IPS-15b (cell line): ENCODE results near the gene RNF6.

ENCODE experiments used
- H3K27me3 ChIP-seq: one replicate; pipeline ENCODE4 v1.6.1; 2013; ENCODE audit warnings: low read length; ENCODE audit not compliant: control insufficient read depth, insufficient read depth
- H3K36me3 ChIP-seq: one replicate; pipeline ENCODE4 v1.6.1; 2013; ENCODE audit warnings: low read length; ENCODE audit not compliant: control insufficient read depth, insufficient read depth
- H3K4me1 ChIP-seq: one replicate; pipeline ENCODE4 v1.6.1; 2013; ENCODE audit warnings: mild to moderate bottlenecking, low read length; ENCODE audit not compliant: control insufficient read depth, insufficient read depth
- H3K4me3 ChIP-seq: one replicate; pipeline ENCODE4 v1.5.1; 2013; ENCODE audit warnings: low read depth, low read length
- H3K9ac ChIP-seq: one replicate; pipeline ENCODE4 v1.6.1; 2013; ENCODE audit warnings: low read depth, mild to moderate bottlenecking, low read length
- H3K9me3 ChIP-seq: one replicate; pipeline ENCODE4 v1.6.1; 2013; ENCODE audit warnings: mild to moderate bottlenecking, low read length; ENCODE audit not compliant: control insufficient read depth, insufficient read depth

The RNF6 gene

DNA sequence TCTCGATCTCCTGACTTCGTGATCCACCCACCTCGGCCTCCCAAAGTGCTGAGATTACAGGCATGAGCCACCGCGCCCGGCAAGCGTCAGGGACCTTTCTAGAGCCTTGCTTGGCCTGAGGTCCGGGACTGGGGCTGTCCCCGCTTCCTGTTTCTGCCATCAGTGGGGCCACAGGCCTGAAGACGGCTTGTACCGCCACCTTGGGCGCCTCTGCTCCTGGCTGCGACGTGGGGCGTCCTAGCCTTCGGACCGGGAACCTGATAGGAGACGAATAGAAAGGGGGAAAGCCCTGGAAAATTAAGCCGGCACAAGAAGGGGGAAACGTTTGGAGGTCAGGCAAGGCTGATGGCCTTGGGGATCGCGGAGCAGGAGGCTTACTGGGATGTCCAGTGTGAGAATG lies 35.1 kb downstream of the RNF6 start:
- Histone ChIP-seq H3K27me3 (peaks cover 5% of the 10 kb centered on the region), H3K4me1 (no peaks in the 10 kb centered on the region), H3K9me3 (no peaks in the 10 kb centered on the region), H3K4me3 (peak overlapping the region; percentile 51), H3K9ac (peak overlapping the region; percentile 49), H3K36me3 (no peaks in the 10 kb centered on the region)

DNA sequence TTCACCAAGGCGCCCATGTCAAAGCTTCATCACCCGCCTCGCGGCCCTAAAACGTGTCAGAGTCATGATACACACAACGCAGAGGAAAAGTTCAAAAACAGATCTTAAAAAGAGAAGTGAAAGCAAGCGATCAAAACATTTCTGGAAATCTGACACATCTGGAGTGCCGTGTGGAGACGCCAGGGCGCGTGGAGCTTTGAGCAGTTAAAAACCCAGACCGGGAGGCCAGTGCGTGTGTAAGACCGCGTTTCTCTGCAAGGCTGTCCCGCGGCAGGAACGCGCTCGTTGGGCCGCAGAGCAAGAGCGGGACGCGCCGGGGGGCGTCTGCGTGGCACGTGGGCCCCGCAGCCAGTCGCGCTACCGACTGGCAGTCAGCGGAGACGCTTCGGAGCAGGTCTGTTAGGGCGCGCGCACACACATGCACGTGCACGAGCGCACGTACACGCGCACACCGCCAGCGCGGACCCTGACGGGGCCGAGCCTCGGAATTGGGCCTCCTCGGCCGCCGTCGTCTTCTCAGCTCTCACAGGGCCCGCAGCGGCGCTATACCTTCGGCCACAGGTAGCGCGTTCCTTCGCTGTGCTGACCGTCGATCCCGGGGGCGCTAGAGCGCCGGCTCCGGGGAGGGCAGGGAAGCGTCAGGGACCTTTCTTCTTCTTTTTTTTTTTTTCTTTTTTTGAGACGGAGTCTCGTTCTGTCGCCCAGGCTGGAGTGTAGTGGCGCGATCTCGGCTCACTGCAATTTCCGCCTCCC lies 35.8 kb downstream of the RNF6 start:
- Histone ChIP-seq H3K9me3 (no peaks in the 10 kb centered on the region), H3K36me3 (no peaks in the 10 kb centered on the region), H3K27me3 (peaks cover 5% of the 10 kb centered on the region), H3K4me1 (no peaks in the 10 kb centered on the region), H3K4me3 (peak overlapping the region; percentile 64), H3K9ac (peak overlapping the region; percentile 38)

DNA sequence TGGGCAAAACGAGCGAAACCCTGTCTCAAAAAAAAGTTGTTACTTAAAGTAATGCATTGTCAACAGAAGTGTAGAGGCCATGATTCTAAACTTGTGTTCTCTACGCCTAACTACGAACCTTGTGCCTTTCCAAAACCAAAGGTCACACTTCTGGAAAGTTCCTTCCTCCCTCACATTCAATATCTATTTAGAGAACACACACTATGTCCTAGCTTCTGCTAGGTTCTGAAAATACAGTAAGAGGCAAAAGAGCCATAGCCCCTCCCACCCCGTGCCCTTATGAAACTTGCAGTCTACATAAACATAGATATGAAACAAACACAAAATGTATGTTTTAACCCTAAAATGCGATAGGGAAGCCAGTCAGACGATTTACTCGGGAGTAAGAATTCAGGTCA lies 36.4 kb downstream of the RNF6 start:
- Histone ChIP-seq H3K36me3 (no peaks in the 10 kb centered on the region), H3K9me3 (no peaks in the 10 kb centered on the region), H3K9ac (no peak overlapping the region), H3K27me3 (peaks cover 5% of the 10 kb centered on the region), H3K4me3 (peak overlapping the region; percentile 64), H3K4me1 (no peaks in the 10 kb centered on the region)

DNA sequence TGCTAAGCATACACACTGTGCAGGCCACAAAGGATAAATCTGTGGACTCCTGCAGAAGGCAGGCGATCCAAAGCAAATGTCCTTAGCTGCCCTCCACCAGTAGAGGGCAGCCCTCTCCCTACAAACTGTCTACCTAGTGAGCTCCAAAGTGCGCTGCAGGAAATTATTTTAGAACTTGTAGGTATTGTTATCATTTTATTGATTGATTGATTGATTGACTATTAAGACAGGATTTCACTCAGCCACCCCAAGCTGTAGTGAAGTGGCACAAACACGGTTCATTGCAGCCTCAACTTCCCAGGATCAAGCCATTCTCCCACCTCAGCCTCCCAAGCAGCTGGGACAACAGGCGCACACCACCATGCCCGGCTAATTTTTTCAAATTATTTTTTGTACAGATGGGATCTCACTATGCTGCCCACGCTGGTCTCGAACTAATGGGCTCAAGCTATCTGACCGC lies 37.3 kb downstream of the RNF6 start:
- Histone ChIP-seq H3K4me1 (no peaks in the 10 kb centered on the region), H3K9me3 (no peaks in the 10 kb centered on the region), H3K9ac (no peak overlapping the region), H3K27me3 (peaks cover 5% of the 10 kb centered on the region), H3K4me3 (no peak overlapping the region), H3K36me3 (no peaks in the 10 kb centered on the region)

DNA sequence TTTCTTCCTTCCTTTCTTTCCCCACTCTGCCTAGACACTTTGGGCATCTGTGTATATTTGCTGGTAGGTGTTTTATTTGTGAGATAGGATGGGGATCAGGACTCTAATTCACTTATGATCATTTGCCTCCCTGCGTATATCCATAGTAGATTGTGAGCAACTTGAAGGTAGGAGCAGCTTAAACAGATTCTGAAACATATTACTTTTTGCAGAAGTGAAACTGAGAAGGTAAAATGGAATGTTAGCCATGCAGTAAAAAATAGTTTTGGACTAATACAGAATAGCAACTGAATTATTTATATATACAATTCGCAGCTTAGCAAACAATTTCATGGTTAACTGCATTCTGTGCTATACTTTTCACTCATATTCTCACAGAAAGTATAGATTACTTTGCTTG lies 38.7 kb downstream of the RNF6 start:
- no peak overlapping the region for H3K4me3 ChIP-seq
- no peak overlapping the region for H3K9ac ChIP-seq
- no peaks in the 10 kb centered on the region for H3K4me1 ChIP-seq
- H3K36me3 ChIP-seq: no peaks in the 10 kb centered on the region
- H3K27me3 ChIP-seq: peaks cover 12% of the 10 kb centered on the region
- no peaks in the 10 kb centered on the region for H3K9me3 ChIP-seq

DNA sequence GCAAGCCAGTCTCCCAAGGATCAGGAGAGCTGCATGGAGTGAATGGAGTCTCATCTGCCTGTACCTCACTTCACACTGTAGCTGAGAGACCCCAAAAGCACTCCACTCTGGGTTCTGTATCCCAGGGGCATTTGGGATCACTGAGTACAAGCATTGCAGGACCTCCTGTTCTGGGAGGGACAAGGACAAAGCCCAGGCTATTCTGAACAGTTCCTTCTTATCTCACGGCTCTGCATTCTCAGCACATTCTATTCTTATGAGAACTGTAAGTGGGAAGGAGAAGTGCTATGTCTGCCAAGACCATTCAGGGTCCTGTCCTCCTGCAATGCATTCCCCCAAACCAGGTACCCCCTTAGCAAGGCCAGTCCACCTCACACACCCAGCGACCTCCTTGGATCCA lies 42.8 kb downstream of the RNF6 start:
- no peak overlapping the region for H3K9ac ChIP-seq
- H3K4me1 ChIP-seq: no peaks in the 10 kb centered on the region
- peaks cover 8% of the 10 kb centered on the region for H3K27me3 ChIP-seq
- H3K36me3 ChIP-seq: no peaks in the 10 kb centered on the region
- no peaks in the 10 kb centered on the region for H3K9me3 ChIP-seq
- H3K4me3 ChIP-seq: no peak overlapping the region

DNA sequence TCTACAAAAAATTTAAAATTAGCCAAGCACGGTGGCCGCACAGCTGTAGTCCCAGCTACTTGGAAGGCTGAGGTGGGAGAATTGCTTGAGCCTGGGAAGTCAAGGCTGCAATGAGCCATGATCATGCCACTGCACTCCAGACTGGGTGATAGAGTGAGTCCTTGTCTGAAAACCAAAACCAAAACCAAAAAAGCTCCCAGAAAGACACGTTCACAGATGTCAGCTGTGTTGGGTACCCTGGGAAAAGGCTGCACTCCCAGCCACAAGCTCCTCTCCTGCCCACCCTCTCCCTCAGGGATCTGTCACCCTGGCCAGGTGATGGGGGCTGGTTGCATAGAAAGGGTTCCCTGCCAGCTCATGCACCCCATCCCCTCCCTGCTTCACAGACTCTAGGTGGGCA lies 53.3 kb downstream of the RNF6 start:
- H3K27me3 ChIP-seq: no peaks in the 10 kb centered on the region
- no peak overlapping the region for H3K9ac ChIP-seq
- no peaks in the 10 kb centered on the region for H3K9me3 ChIP-seq
- H3K36me3 ChIP-seq: no peaks in the 10 kb centered on the region
- no peak overlapping the region for H3K4me3 ChIP-seq
- no peaks in the 10 kb centered on the region for H3K4me1 ChIP-seq

DNA sequence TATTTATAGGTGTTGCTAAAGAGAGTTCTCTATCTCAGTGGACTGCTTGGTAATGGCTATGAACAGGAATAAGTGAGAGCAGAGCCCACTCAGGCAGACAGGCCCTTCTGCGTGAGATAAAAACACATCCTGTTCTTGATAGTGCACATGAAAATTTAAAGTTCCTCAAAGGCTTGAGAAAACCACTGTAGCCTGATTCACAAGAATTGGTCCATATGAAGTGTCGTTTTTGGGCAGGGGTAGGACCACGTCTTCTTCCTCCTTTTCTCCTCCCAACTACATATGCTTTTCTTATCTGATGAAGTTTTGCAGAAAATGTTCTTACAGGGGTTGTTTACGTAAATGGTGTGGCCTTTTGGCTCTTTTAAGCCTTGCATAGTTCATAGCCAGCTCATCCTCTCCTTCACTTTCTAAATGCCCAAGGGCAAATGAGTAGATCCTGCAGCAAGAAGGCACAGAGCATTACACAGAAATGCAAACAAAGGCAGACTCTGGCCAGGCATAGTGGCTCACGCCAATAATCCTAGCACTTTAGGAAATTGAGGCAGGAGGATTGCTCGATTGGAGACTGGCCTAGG lies 53.8 kb downstream of the RNF6 start:
- no peaks in the 10 kb centered on the region for H3K27me3 ChIP-seq

DNA sequence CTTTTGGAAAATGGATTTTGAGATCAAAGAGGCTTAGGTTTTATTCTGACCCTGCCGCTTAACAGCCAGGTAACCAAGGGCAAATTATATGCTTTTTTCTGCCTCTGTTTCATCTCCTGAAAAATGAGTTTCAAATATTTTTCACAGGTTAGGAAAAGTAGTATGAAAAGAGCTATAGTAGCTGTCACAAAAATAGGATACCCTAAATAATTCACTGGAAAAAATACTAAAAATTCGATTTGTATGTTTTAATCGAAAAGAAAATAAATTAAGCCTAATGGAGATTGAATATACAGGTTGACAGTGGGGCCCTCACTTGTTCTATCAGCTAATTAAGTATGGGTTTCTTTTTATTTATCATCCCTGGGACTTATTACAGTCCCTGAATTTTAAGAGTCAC lies 58.3 kb downstream of the RNF6 start:
- Histone ChIP-seq H3K27me3 (no peaks in the 10 kb centered on the region), H3K9me3 (no peaks in the 10 kb centered on the region), H3K4me3 (no peak overlapping the region), H3K9ac (no peak overlapping the region), H3K36me3 (no peaks in the 10 kb centered on the region), H3K4me1 (no peaks in the 10 kb centered on the region)

More for the DNA sequence above, 53.8 kb downstream of the RNF6 start:
- Histone ChIP-seq H3K36me3 (no peaks in the 10 kb centered on the region), H3K4me3 (no peak overlapping the region), H3K9ac (no peak overlapping the region), H3K9me3 (no peaks in the 10 kb centered on the region), H3K4me1 (no peaks in the 10 kb centered on the region)
